Left ventricle myocardium inferior (tissue), 1 donor: Measurements from ENCODE around the gene ITGA1. TPM values are rescaled to one million over a fixed set of nuclear protein-coding genes. Genes with fewer than 3 reads are reported as not detected.

ENCODE experiments used
- DNase-seq: peaks from one replicate; pipeline ENCODE4 v3.0.0-alpha.2; 2020
- H3K27ac ChIP-seq: fragments of 200-600 bp; replicated peaks from 2 replicates; pipeline ENCODE4 v1.8.0; 2021
- H3K27me3 ChIP-seq: fragments of 200-600 bp; 2 replicates; pipeline ENCODE4 v1.8.0; 2021; ENCODE audit warnings: low read depth
- H3K36me3 ChIP-seq: fragments of 200-600 bp; 2 replicates; pipeline ENCODE4 v1.8.0; 2021
- H3K4me1 ChIP-seq: fragments of 200-600 bp; 2 replicates; pipeline ENCODE4 v1.8.0; 2021
- H3K4me3 ChIP-seq: fragments of 200-600 bp; 2 replicates; pipeline ENCODE4 v1.8.0; 2021; ENCODE audit warnings: mild to moderate bottlenecking, moderate library complexity
- H3K9me3 ChIP-seq: fragments of 200-600 bp; replicated peaks from 2 replicates; pipeline ENCODE4 v1.8.0; 2021
- intact Hi-C: fragments of 100-400 bp; cut with micrococcal nuclease; formaldehyde crosslinking; loops from one replicate; pipeline ENCODE4 v1.11.0; 2022
- total RNA-seq: library from RNA; stranded (reverse); fragmentation: NEBNext Ultra II Directional; extraction: Animal tissue kit (Norgen Biotek cat#: 25700); gene quantifications from one replicate; pipeline ENCODE4 v1.2.1, GENCODE V29; 2021
- TF ChIP-seq, protein P1 (sequence below): fragments of 200-600 bp; IDR thresholded peaks from 2 replicates; pipeline ENCODE4 v1.8.0; 2021; ENCODE audit warnings: antibody characterized with exemption, mild to moderate bottlenecking, borderline replicate concordance
- donor health status: DM: no; HTN: yes; CAD: no; lungs with severe emphysema.

Gene ITGA1
- total RNA-seq, 1 donor from 2014 or later, result 28.4 TPM

DNA sequence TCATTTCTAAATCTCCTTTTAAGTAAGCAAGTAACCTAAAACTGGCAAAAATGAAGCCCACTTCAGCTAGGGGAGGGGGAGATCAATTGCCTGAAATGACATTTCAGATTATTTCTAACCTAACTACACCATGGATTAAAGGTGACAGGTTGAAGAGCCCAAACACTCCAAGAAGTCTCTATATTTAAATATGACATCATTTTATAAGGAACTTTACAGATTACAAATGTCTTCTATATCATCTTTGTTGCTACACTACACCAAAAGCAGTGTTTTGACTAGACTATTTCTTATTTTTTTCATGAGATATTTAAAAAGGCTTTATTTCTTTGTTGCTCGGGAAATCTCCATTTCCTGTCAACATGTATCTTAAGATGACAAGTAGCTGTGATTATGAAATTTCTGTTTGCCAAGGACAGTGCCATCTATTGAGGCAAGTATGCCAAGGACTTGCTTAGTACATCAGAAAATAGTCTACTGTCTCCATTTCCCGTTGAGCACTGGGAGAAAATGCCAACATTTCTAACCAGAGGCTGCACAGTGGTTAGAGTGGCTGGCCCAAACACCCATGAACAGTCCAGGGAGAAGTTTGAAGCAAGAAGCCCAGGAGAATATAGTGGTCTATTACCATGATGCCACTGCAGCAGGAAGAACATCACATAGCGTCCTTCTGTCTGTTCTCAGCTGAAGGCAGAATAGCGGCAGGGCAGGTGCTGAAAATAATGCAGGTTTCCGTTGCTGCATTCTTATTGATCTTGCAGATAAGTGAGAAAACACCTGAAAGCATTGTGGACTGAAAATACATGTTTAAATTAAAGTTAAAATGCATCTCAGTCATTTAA, 108.1 kb downstream of the ITGA1 start:
- no peak overlapping the region for H3K4me3 ChIP-seq
- no peaks in the 10 kb centered on the region for H3K27me3 ChIP-seq
- peaks cover 39% of the 10 kb centered on the region for H3K36me3 ChIP-seq
- TF ChIP-seq, protein P1, sequence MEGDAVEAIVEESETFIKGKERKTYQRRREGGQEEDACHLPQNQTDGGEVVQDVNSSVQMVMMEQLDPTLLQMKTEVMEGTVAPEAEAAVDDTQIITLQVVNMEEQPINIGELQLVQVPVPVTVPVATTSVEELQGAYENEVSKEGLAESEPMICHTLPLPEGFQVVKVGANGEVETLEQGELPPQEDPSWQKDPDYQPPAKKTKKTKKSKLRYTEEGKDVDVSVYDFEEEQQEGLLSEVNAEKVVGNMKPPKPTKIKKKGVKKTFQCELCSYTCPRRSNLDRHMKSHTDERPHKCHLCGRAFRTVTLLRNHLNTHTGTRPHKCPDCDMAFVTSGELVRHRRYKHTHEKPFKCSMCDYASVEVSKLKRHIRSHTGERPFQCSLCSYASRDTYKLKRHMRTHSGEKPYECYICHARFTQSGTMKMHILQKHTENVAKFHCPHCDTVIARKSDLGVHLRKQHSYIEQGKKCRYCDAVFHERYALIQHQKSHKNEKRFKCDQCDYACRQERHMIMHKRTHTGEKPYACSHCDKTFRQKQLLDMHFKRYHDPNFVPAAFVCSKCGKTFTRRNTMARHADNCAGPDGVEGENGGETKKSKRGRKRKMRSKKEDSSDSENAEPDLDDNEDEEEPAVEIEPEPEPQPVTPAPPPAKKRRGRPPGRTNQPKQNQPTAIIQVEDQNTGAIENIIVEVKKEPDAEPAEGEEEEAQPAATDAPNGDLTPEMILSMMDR, result no peak
- H3K27ac ChIP-seq, result peak overlapping the region; percentile 57
- no peaks in the 10 kb centered on the region for H3K9me3 ChIP-seq
- no peak for DNase-seq
- H3K4me1 ChIP-seq, result peaks cover 53% of the 10 kb centered on the region
- intact Hi-C loops, result no loop called here

DNA sequence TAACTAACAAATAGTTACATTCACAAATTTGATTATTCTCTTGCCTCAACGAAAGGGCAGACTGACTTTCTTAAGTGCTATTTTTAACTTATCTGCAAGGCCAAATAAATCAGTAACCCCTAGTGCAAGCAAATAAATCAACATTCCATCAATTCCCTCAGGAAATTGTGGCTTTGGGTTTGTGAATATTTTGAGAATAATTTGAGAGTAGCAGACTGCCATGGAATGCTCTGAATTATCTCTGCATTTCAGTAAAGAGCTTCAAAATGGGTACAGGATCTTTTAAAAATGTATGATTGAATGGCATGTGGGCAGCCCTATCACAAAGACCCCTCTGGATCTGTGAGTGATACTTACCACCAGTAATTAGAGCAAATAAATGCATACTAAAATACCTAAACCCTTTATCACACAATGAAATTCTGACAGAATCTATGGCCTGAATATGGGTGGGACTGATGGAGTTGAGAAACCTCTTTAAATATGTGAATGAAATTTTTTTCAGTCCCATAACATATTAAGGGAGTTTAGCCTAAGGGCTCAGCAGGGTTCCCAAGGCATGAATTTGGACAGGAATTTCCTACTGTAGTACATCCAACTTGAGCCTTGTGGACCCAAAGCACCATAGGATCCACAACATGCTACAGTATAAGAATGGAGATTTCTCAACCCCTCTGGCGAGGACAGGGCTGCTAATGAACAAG, 109.0 kb downstream of the ITGA1 start:
- H3K36me3 ChIP-seq, result peaks cover 43% of the 10 kb centered on the region
- no peak for DNase-seq
- no peak overlapping the region for H3K4me3 ChIP-seq
- peak overlapping the region; percentile 57 for H3K27ac ChIP-seq
- intact Hi-C loops, result no loop called here
- TF ChIP-seq, protein P1, result no peak
- no peaks in the 10 kb centered on the region for H3K9me3 ChIP-seq
- H3K27me3 ChIP-seq, result no peaks in the 10 kb centered on the region
- peaks cover 53% of the 10 kb centered on the region for H3K4me1 ChIP-seq

DNA sequence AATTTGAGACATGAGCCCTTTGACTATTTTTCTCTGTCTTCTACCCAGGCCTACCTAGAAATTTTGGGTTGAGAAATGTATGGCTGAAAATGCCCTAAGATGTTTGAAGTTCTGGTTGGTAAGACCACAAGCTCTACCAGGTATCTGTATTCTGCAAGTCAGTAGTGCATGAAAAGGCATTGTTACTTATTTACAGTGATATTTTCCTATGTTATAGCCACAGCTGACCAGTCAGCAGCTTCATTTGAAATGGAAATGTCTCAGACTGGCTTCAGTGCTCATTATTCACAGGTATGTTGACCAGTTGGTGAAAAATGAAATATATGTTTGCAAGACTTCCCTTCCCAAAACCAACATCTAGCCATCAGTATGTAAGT, 109.5 kb downstream of the ITGA1 start:
- Histone ChIP-seq H3K27me3 (no peaks in the 10 kb centered on the region), H3K4me1 (peaks cover 52% of the 10 kb centered on the region), H3K4me3 (no peak overlapping the region), H3K36me3 (peaks cover 43% of the 10 kb centered on the region), H3K9me3 (no peaks in the 10 kb centered on the region), H3K27ac (peak overlapping the region; percentile 57)
- DNase-seq, result no peak
- intact Hi-C loops, result no loop called here
- TF ChIP-seq, protein P1, result no peak

DNA sequence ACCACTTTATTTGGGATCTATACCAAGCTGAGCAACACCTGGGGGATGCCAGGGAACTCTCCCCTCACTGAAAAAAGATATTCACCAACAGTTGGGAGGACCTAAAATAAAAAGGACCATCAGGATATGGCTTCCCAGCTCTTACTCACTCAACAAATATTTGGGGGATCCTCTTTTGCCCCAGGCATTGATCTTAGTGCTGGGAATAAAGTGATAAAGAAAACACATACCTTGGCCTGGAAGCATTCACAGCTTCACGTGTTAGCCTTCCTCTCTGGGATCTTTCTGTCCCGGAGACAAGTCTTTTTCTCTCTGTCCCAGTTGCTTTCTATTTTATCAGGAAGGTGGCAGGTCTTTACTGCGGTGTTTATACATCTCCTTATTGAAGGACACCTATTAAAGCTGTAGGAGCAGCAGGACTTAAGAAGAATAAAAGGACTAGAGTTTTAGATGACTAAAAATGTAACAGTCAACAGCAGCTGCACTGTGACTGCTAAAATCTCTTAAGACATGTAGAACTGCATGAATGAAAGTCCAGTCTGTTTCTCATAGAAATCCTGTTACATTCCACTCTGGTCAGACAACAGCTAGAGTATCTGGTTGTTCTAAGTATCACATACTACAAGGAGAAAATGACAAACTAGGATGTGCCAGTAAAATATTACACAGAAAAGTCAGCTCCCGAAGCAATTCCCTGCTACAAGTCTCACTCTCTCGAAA, 111.4 kb downstream of the ITGA1 start:
- H3K27ac ChIP-seq, result no peak overlapping the region
- no peak for DNase-seq
- H3K27me3 ChIP-seq, result no peaks in the 10 kb centered on the region
- no peaks in the 10 kb centered on the region for H3K9me3 ChIP-seq
- no peak overlapping the region for H3K4me3 ChIP-seq
- H3K4me1 ChIP-seq, result peaks cover 33% of the 10 kb centered on the region
- intact Hi-C loops, result no loop called here
- peaks cover 50% of the 10 kb centered on the region for H3K36me3 ChIP-seq
- TF ChIP-seq, protein P1, result no peak

DNA sequence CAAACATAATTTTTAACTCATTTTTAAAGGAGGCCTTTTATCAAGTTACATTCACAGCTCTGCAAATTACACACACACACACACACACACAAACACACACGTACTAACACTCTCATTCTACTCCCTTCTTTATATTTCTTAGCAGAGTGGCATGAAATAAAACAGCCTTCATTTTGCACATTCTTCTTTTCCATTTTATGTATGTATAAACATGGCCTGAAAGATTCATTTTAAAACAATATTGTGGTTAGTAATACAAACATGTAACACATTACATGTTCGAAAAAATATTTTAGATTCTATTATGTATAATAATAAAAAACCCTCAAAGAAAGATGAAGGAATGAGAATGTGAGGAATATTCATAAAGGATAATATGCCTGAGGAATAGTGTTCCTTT, 115.4 kb downstream of the ITGA1 start:
- Histone ChIP-seq H3K4me3 (no peak overlapping the region), H3K27me3 (no peaks in the 10 kb centered on the region), H3K27ac (no peak overlapping the region), H3K9me3 (no peaks in the 10 kb centered on the region), H3K36me3 (peaks cover 38% of the 10 kb centered on the region), H3K4me1 (peaks cover 7% of the 10 kb centered on the region)
- TF ChIP-seq, protein P1, result no peak
- no peak for DNase-seq
- intact Hi-C loops, result no loop called here
